Ovary (tissue), 3 donors: ENCODE results near the gene BCAS1.

ENCODE experiments used
- POLR2A ChIP-seq: fragments of 450-650 bp; IDR thresholded peaks from one replicate; pipeline ENCODE4 v1.6.1; 2017; ENCODE audit warnings: antibody characterized with exemption, mild to moderate bottlenecking, moderate library complexity
- TF ChIP-seq, protein P1 (sequence below), 3 donors: fragments of 450-650 bp in 2 of 3; fragments of 200-600 bp in 1 of 3; IDR thresholded peaks; one replicate each; pipeline versions ENCODE4 v1.5.1 to v1.8.0; 2016 to 2022; ENCODE audit warnings: antibody characterized with exemption in 3 of 3, mild to moderate bottlenecking in 1 of 3
- donor health status: DM: no; HTN: no; CAD: no.

DNA sequence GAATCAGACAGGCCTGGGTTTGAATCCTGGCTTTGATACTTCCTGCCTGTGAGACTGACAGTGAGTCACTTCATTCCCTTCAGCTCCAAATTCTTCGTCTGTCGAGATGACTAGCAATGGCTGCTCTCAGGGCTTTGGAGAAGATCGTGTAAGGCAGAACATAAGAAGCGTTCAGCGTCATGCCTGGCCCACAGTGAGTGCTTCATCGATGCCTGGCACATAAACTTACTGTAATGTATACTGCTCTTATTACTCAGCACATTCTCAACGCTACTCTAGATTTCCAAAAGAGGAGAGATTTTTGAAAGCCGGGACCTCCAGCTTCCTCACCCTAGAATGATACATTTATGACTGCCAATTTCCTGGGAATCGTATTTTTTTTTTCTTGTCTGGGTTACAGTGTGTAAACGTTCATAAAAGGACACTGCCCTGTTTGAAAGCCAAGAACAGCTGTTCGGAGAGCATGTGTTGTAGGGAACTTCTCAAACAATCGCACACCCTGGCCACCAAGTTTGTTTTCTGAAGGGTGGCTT lies 16.2 kb upstream of the BCAS1 start:
- TF ChIP-seq, protein P1, sequence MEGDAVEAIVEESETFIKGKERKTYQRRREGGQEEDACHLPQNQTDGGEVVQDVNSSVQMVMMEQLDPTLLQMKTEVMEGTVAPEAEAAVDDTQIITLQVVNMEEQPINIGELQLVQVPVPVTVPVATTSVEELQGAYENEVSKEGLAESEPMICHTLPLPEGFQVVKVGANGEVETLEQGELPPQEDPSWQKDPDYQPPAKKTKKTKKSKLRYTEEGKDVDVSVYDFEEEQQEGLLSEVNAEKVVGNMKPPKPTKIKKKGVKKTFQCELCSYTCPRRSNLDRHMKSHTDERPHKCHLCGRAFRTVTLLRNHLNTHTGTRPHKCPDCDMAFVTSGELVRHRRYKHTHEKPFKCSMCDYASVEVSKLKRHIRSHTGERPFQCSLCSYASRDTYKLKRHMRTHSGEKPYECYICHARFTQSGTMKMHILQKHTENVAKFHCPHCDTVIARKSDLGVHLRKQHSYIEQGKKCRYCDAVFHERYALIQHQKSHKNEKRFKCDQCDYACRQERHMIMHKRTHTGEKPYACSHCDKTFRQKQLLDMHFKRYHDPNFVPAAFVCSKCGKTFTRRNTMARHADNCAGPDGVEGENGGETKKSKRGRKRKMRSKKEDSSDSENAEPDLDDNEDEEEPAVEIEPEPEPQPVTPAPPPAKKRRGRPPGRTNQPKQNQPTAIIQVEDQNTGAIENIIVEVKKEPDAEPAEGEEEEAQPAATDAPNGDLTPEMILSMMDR (IDR thresholded peaks at IDR 0.05), result no peak
- TF ChIP-seq POLR2A, result no peak
